K562 (cell line): ENCODE measurements around the gene TRPM4. TPM values are rescaled to one million over a fixed set of nuclear protein-coding genes. Genes with fewer than 3 reads are reported as not detected.
A peak's percentile ranks its signal among the peaks of the same experiment; 100 is the strongest.

Source experiments
- FOS ChIP-seq: IDR thresholded peaks from 3 replicates; pipeline ENCODE4 v1.6.1; 2011; ENCODE audit not compliant: insufficient read length; ENCODE audit errors: extremely low read depth
- MTA3 ChIP-seq: fragments of 450-650 bp; formaldehyde crosslinking; IDR thresholded peaks from 2 replicates; pipeline ENCODE4 v1.6.1; 2017; ENCODE audit warnings: mild to moderate bottlenecking, borderline replicate concordance
- RHOXF2B ChIP-seq: fragments of 250-450 bp; sonication (Bioruptor Pico); conservative IDR thresholded peaks from 2 replicates; pipeline ENCODE4 v1.5.1; 2021
- SP1 ChIP-seq: sonication (generic); formaldehyde crosslinking; IDR thresholded peaks from 2 replicates; pipeline ENCODE4 v1.8.1; 2022; ENCODE audit warnings: mild to moderate bottlenecking, missing genetic modification reagents
- TAF9B ChIP-seq: fragments of 450-650 bp; IDR thresholded peaks from 2 replicates; pipeline ENCODE4 v1.6.1; 2018; ENCODE audit warnings: mild to moderate bottlenecking; ENCODE audit not compliant: partially characterized antibody
- ZNF584 ChIP-seq: fragments of 200-800 bp; sonication (Bioruptor generic); IDR thresholded peaks from 2 replicates; pipeline ENCODE4 v1.6.1; 2016; ENCODE audit warnings: low read depth, mild to moderate bottlenecking, missing genetic modification characterization, missing compliant biosample characterization
- ZNF586 ChIP-seq: fragments of 450-650 bp; formaldehyde crosslinking; conservative IDR thresholded peaks from 2 replicates; pipeline ENCODE4 v1.4.0; 2020; ENCODE audit warnings: mild to moderate bottlenecking, moderate library complexity
- ZNF695 ChIP-seq: fragments of 450-650 bp; formaldehyde crosslinking; IDR thresholded peaks from 2 replicates; pipeline ENCODE4 v1.4.0; 2020; ENCODE audit warnings: mild to moderate bottlenecking, moderate library complexity
- polyA plus RNA-seq, 8 experiments: library from polyadenylated mRNA; depleted of rRNA in 4 of 8; stranded (reverse) in 5 of 8; unstranded in 3 of 8; fragments of >200 nt; fragmentation: Nextera tagmentation in 2 of 8; fragmentation: Illumina TruSeq in 1 of 8; extraction: Ambion mirVana in 2 of 8; extraction: Trizol in 1 of 8; gene quantifications; 2 replicates each; pipeline versions ENCODE4 v1.2.1 to v1.2.3, GENCODE V29; 2011 to 2014; ENCODE audit warnings: inconsistent platforms in 1 of 8, missing spikeins in 1 of 8
- total RNA-seq, 7 experiments: library from RNA; depleted of rRNA in 6 of 7; stranded (reverse); fragments of >200 nt in 6 of 7; fragmentation: Illumina TruSeq in 2 of 7; extraction: Trizol in 2 of 7; gene quantifications; 2 replicates each; pipeline versions ENCODE4 v1.2.1 to v1.2.3, GENCODE V29; 2011 to 2021; ENCODE audit warnings: low replicate concordance in 1 of 7
- TF ChIP-seq, protein P1 (sequence below): fragments of 250-450 bp; sonication (Bioruptor Pico); IDR thresholded peaks from 2 replicates; pipeline ENCODE4 v1.9.0; 2021; ENCODE audit warnings: mild to moderate bottlenecking, inconsistent platforms
- TF ChIP-seq, protein P2 (sequence below): fragments of 200-800 bp; sonication (Bioruptor generic); IDR thresholded peaks from 2 replicates; pipeline ENCODE4 v1.6.1; 2017; ENCODE audit warnings: missing genetic modification characterization, missing compliant biosample characterization
- TF ChIP-seq, protein P3 (sequence below), 2 experiments: fragments of 150-350 bp in 1 of 2; IDR thresholded peaks; 2 replicates each; pipeline ENCODE4 v1.6.1; 2012 to 2016; ENCODE audit warnings: low read depth in 2 of 2, low read length in 2 of 2, mild to moderate bottlenecking in 1 of 2, moderate library complexity in 1 of 2
- TF ChIP-seq, protein P4 (sequence below): fragments of 250-450 bp; sonication (Bioruptor Pico); IDR thresholded peaks from 2 replicates; pipeline ENCODE4 v1.5.1; 2021; ENCODE audit warnings: mild to moderate bottlenecking
- TF ChIP-seq, protein P5 (sequence below), 2 experiments: fragments of 450-650 bp in 1 of 2; IDR thresholded peaks; 2 replicates each; pipeline ENCODE4 v1.6.1; 2011 to 2017; ENCODE audit warnings: low read depth in 2 of 2, antibody characterized with exemption in 1 of 2, borderline replicate concordance in 1 of 2, low read length in 1 of 2, mild to moderate bottlenecking in 1 of 2, mixed read lengths in 1 of 2; ENCODE audit not compliant: control insufficient read depth in 1 of 2

TRPM4 gene
- total and polyA plus RNA-seq, 9 of the 15 experiments (the other 6 are each of a cell fraction or from before 2014, with no cell fraction given), result 6.5 to 45.4 (median 15.2) TPM

DNA sequence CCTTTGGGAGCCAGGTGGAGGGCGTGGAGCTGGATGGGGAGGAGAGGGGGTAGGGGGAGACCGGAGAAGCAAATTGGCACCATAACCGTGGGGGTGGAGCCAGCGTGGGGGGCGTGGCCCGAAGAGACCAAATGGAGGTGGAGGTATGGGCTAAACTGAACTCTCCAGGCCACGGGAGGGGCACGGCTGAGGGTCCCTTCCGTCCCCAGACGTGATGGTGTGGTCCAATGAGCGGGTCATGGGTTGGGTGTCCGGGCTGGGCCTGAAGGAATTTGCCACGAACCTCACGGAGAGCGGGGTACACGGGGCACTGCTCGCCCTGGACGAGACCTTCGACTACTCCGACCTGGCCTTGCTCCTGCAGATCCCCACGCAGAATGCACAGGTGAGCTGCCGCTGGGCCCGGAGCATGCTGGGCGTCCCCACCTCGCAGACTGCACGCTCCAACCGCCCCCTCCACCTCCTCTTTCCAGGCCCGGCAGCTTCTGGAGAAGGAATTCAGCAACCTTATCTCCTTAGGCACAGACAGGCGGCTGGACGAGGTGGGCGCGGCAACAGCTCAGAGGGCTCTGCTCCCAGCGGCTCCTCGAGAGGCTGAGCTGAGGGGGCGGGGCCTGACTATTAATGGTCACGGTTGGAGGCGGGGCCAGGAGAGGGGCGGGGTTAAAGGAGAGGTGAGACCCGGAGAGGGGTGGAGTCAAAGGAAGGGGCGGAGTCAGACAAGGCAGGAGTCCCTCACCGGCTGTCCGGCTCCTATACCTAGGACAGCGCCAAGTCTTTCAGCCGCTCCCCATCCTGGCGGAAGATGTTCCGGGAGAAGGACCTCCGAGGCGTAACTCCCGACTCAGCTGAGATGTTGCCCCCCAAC lies 8.6 kb upstream of the TRPM4 start (continued):
- TF ChIP-seq, protein P1, sequence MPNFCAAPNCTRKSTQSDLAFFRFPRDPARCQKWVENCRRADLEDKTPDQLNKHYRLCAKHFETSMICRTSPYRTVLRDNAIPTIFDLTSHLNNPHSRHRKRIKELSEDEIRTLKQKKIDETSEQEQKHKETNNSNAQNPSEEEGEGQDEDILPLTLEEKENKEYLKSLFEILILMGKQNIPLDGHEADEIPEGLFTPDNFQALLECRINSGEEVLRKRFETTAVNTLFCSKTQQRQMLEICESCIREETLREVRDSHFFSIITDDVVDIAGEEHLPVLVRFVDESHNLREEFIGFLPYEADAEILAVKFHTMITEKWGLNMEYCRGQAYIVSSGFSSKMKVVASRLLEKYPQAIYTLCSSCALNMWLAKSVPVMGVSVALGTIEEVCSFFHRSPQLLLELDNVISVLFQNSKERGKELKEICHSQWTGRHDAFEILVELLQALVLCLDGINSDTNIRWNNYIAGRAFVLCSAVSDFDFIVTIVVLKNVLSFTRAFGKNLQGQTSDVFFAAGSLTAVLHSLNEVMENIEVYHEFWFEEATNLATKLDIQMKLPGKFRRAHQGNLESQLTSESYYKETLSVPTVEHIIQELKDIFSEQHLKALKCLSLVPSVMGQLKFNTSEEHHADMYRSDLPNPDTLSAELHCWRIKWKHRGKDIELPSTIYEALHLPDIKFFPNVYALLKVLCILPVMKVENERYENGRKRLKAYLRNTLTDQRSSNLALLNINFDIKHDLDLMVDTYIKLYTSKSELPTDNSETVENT, result peak; percentile 79; the same call in 1 of the 2 replicates
- TF ChIP-seq, protein P2, sequence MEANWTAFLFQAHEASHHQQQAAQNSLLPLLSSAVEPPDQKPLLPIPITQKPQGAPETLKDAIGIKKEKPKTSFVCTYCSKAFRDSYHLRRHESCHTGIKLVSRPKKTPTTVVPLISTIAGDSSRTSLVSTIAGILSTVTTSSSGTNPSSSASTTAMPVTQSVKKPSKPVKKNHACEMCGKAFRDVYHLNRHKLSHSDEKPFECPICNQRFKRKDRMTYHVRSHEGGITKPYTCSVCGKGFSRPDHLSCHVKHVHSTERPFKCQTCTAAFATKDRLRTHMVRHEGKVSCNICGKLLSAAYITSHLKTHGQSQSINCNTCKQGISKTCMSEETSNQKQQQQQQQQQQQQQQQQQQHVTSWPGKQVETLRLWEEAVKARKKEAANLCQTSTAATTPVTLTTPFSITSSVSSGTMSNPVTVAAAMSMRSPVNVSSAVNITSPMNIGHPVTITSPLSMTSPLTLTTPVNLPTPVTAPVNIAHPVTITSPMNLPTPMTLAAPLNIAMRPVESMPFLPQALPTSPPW (CRISPR knock-in tag), result peak; percentile 26; the same call in 1 of the 2 replicates
- TF ChIP-seq SP1 (peak; percentile 75), ZNF695 (CRISPR knock-in tag) (no peak), ZNF584 (CRISPR knock-in tag) (no peak), ZNF586 (CRISPR knock-in tag) (no peak), FOS (no peak), MTA3 (0 out of 2 replicates have a peak, but pooled peaks have one; percentile 67), TAF9B (no peak), RHOXF2B (CRISPR knock-in tag) (no peak)
- TF ChIP-seq, protein P3, sequence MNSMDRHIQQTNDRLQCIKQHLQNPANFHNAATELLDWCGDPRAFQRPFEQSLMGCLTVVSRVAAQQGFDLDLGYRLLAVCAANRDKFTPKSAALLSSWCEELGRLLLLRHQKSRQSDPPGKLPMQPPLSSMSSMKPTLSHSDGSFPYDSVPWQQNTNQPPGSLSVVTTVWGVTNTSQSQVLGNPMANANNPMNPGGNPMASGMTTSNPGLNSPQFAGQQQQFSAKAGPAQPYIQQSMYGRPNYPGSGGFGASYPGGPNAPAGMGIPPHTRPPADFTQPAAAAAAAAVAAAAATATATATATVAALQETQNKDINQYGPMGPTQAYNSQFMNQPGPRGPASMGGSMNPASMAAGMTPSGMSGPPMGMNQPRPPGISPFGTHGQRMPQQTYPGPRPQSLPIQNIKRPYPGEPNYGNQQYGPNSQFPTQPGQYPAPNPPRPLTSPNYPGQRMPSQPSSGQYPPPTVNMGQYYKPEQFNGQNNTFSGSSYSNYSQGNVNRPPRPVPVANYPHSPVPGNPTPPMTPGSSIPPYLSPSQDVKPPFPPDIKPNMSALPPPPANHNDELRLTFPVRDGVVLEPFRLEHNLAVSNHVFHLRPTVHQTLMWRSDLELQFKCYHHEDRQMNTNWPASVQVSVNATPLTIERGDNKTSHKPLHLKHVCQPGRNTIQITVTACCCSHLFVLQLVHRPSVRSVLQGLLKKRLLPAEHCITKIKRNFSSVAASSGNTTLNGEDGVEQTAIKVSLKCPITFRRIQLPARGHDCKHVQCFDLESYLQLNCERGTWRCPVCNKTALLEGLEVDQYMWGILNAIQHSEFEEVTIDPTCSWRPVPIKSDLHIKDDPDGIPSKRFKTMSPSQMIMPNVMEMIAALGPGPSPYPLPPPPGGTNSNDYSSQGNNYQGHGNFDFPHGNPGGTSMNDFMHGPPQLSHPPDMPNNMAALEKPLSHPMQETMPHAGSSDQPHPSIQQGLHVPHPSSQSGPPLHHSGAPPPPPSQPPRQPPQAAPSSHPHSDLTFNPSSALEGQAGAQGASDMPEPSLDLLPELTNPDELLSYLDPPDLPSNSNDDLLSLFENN (IDR thresholded peaks at IDR 0.05; ENCODE audit: low read depth in 2 of 2, low read length in 2 of 2), result 0 out of 4 replicates have a peak, but pooled peaks of 1 of the 2 experiments have one; percentile 30
- TF ChIP-seq, protein P4, sequence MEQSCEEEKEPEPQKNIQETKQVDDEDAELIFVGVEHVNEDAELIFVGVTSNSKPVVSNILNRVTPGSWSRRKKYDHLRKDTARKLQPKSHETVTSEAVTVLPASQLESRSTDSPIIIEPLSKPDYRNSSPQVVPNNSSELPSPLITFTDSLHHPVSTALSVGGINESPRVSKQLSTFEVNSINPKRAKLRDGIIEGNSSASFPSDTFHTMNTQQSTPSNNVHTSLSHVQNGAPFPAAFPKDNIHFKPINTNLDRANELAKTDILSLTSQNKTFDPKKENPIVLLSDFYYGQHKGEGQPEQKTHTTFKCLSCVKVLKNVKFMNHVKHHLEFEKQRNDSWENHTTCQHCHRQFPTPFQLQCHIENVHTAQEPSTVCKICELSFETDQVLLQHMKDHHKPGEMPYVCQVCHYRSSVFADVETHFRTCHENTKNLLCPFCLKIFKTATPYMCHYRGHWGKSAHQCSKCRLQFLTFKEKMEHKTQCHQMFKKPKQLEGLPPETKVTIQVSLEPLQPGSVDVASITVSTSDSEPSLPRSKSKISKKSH, result no peak
- TF ChIP-seq, protein P5, sequence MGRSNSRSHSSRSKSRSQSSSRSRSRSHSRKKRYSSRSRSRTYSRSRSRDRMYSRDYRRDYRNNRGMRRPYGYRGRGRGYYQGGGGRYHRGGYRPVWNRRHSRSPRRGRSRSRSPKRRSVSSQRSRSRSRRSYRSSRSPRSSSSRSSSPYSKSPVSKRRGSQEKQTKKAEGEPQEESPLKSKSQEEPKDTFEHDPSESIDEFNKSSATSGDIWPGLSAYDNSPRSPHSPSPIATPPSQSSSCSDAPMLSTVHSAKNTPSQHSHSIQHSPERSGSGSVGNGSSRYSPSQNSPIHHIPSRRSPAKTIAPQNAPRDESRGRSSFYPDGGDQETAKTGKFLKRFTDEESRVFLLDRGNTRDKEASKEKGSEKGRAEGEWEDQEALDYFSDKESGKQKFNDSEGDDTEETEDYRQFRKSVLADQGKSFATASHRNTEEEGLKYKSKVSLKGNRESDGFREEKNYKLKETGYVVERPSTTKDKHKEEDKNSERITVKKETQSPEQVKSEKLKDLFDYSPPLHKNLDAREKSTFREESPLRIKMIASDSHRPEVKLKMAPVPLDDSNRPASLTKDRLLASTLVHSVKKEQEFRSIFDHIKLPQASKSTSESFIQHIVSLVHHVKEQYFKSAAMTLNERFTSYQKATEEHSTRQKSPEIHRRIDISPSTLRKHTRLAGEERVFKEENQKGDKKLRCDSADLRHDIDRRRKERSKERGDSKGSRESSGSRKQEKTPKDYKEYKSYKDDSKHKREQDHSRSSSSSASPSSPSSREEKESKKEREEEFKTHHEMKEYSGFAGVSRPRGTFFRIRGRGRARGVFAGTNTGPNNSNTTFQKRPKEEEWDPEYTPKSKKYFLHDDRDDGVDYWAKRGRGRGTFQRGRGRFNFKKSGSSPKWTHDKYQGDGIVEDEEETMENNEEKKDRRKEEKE (IDR thresholded peaks at IDR 0.05; ENCODE audit: borderline replicate concordance in 1 of 2, control insufficient read depth in 1 of 2, low read depth in 2 of 2, low read length in 1 of 2), result peak in 1 of 2 experiments; percentile 28; a peak in 1 of 4 replicates
